ENCODE data around the gene HAUS2.

- no peak for TF ChIP-seq EZH2 (IDR thresholded peaks at IDR 0.05; ENCODE audit: borderline replicate concordance)
- TF ChIP-seq, protein P1, sequence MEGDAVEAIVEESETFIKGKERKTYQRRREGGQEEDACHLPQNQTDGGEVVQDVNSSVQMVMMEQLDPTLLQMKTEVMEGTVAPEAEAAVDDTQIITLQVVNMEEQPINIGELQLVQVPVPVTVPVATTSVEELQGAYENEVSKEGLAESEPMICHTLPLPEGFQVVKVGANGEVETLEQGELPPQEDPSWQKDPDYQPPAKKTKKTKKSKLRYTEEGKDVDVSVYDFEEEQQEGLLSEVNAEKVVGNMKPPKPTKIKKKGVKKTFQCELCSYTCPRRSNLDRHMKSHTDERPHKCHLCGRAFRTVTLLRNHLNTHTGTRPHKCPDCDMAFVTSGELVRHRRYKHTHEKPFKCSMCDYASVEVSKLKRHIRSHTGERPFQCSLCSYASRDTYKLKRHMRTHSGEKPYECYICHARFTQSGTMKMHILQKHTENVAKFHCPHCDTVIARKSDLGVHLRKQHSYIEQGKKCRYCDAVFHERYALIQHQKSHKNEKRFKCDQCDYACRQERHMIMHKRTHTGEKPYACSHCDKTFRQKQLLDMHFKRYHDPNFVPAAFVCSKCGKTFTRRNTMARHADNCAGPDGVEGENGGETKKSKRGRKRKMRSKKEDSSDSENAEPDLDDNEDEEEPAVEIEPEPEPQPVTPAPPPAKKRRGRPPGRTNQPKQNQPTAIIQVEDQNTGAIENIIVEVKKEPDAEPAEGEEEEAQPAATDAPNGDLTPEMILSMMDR (IDR thresholded peaks at IDR 0.05; ENCODE audit: poor library complexity), result no peak
Observed at GRCh38 chr15:42576040-42576594, 27.5 kb downstream of the HAUS2 start.

Data from hepatocyte (in vitro differentiated cells).